ENCODE data around the gene CDRT4.

The CDRT4 gene

GRCh38 chr17:15388356-15389041 is 78.9 kb downstream of the CDRT4 start:
- no peak overlapping the region for H3K4me3 ChIP-seq (replicated peaks; ENCODE audit: low read depth, low read length)
- TF ChIP-seq CTCF (IDR thresholded peaks at IDR 0.05; ENCODE audit: low read length, missing control alignments), result no peak
- DNase-seq (ENCODE audit: low read depth), result no peak

- no peak for TF ChIP-seq CTCF (IDR thresholded peaks at IDR 0.05; ENCODE audit: low read length, missing control alignments)
- H3K4me3 ChIP-seq (replicated peaks; ENCODE audit: low read depth, low read length), result no peak overlapping the region
- no peak for DNase-seq (ENCODE audit: low read depth)
Measured at GRCh38 chr17:15386083-15386482, 81.3 kb downstream of the CDRT4 start.
